ENCODE results near the gene LRRFIP1.

Gene LRRFIP1

DNA sequence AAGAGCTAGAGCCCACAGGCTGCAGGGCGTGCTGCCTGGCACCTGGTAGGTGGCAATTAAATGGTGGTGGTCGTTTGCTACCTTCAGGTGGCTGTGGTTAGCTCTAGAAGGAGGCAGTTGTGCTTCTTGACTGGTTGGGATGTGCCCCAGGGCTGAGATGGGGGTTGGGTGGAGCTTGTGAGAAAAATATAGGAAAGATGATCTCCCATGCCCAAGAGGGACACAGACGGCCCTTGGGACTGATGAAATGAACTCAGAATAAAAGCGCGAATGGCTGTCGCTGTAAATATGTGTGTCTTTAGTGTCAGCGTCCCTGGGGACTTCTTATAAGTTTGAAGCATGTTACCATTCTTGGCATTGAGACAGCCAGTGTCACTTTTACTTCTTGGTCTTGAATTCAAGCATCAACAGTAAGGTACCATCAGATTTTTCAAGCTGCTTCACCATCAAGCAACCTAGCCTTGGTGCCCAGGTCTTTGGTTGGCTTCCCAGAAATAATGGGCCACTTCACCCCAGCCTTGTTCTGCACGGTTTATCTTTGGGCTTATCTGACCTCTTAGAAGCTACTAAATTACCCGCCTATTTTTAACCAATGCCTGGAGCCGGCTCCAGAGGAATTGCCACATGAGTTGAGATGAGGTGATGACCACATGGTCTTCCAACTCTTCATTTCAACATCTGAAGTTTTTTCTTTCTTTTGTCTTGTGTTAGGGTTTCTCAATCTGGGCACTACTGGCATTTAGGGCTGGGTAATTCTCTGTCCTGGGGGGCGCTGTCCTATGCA lies 11.9 kb downstream of the LRRFIP1 start:
- no peak for DNase-seq (ENCODE audit: extremely low read depth in 1 of 2, low read depth in 1 of 2)

DNA sequence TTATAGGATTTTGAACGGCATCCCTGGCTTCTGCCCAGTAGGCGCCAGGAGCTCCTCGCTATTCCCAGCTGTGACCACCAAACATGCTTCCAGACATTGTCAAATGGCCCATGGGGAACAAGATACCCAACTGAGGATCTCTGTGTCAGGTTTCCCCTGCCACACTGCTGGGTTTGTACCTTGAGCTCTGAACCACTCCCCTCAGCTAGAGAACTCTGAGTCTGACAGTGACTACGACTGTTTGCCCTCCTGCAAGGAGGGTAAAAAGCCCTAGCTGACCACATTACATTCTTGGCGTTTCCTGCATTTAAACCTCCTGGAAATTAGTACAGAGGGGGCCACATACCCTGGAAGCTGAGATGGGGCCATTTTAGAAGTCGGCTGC lies 12.4 kb downstream of the LRRFIP1 start:
- DNase-seq (ENCODE audit: extremely low read depth in 1 of 2, low read depth in 1 of 2), result no peak

DNA sequence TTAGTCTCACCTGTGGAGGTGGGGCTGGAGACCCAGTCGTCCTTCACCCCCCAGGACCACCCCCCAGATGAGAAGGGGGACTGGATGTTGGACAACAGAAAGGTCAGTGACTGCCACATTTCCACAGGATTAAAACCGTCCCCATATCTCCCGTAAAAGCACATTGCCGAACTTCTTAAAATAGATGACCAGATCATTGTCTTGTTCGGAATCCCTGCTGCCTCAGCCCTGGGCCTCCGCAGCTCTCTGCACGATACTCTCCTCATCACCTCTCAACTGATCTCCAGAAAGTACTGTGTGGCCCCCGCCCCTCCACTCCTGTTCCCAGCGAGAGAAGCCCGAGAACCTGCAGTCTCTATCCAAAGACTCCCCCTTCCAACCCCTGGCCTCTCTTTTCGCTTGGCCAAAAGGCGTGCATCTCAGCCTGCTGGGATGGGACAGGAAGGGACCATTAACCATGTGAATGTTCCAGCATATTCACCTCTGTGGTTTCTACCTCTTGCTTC lies 13.2 kb downstream of the LRRFIP1 start:
- DNase-seq (ENCODE audit: extremely low read depth in 1 of 2, low read depth in 1 of 2), result no peak

DNA sequence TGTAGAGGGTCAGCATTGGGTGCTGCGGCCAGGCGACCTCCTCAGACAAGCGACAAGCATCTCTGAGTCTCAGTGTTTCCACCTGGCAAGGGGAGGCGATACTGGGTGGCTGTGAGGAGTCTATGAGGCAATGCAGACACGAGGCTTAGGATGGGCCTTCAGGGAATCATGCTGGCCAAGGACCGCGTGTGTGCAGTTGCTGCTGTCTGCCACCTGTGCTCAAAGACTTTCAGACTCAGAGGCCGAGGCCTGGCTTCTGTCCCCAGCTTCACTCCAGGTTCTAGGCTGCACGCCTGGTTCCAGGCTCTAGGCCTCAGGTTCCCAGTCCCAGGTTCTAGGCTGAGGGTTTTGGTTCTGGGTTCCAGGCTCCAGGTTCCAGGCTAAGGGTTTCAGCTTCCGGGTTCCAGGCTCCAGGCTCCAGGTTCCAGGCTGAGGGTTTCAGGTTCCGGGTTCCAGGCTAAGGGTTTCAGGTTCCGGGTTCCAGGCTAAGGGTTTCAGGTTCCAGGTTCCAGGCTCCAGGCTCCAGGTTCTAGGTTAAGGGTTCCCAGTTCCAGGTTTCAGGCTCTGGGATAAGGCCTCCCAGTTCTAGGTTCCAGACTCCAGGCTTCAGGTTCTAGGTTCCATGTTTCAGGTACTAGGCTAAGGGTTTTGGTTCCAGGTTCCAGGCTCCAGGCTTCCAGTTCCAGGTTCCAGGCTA lies 14.8 kb downstream of the LRRFIP1 start:
- DNase-seq (ENCODE audit: extremely low read depth in 1 of 2, low read depth in 1 of 2), result no peak

DNA sequence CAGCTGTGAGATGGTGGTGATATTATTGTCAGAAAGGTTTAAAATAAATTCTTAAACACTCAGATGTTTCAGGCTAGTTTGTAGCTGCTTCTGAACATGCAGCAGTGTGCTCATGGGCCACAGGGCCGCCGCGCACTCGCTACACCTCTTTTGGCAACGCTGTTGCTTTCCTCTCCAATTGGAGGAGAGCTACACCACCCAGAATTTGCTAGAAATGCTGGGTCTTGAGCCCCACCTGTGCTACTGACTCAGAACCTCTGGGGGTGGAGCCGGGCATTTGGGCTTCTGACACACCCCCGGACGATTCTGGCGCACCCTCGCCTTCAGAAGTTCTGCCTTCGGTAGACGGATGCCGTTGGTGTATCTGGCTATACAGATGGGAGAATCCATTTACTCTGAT lies 15.7 kb downstream of the LRRFIP1 start:
- no peak for DNase-seq (ENCODE audit: extremely low read depth in 1 of 2, low read depth in 1 of 2)

DNA sequence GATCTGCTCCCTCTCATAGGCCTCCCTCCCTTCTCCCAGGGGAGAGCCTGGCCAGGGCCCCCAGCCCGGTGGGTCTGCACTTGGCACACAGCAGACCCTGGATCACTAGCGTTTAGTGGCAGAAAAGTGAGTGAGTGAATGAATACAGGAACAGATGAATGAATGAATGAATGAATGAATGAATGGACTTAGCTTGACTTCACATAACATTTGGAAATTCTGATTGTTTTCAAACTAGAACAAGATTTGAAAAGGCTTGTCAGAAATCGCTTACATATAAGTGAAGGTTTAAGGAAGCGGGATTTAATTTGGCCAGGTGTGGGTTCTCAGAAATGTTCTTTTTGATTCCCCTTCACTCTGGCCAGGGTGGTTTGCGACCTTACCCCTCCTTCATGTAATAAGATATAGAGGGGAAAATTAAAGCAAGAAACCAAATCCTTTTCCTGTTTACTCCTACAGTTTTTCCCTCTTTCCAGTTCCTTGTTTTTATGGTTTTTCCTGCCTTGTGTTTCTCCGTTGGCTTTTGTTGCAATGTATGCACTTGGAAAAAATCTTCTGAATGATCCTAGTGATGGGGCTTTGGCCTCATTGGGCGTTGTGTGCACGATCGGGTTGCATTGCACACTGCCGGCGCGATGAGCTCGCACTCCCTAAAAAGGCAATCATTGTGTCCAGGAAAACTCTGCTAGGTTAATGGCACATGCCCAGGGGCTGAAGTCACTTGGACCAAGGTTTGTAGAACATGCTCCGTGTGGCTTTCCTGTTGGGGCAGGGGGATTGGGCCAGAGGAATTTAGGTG lies 16.4 kb downstream of the LRRFIP1 start:
- no peak for DNase-seq (ENCODE audit: extremely low read depth in 1 of 2, low read depth in 1 of 2)

DNA sequence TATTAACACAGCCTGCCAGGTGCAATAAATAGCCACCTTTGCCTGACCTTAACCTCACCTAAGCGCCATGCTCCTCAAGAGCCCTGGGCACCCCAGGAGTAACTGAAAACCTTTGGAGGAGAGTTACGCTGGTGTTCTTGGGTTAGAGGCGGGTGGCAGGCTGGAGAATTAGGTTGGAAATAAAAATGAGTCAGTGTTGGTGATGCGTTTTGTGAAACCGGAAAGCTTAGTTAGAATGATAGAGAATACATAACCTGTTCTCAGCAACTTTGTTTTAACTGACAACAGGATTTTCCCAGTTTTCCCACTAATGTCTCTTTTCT lies 17.0 kb downstream of the LRRFIP1 start:
- no peak for DNase-seq (ENCODE audit: extremely low read depth in 1 of 2, low read depth in 1 of 2)

DNA sequence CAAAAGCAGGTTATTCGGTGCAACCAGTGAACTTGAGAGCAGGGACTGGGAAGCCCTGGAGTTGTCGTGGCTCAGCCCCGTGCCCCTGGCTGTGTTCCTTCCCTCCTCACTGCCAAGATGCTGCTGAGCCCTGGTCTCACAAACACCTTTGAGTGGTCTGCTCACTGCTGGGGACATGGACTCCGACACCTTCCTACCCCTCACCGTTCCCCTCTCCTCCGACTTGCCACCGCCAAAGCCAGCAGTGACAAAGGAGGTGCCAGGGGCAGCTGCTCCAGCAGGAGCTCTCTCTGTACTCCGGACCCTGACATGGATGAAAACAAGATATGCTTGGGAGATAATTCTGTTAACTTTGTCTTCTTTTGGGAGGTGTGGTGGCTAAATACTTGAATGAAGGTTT lies 17.9 kb downstream of the LRRFIP1 start:
- DNase-seq (ENCODE audit: extremely low read depth in 1 of 2, low read depth in 1 of 2), result no peak

DNA sequence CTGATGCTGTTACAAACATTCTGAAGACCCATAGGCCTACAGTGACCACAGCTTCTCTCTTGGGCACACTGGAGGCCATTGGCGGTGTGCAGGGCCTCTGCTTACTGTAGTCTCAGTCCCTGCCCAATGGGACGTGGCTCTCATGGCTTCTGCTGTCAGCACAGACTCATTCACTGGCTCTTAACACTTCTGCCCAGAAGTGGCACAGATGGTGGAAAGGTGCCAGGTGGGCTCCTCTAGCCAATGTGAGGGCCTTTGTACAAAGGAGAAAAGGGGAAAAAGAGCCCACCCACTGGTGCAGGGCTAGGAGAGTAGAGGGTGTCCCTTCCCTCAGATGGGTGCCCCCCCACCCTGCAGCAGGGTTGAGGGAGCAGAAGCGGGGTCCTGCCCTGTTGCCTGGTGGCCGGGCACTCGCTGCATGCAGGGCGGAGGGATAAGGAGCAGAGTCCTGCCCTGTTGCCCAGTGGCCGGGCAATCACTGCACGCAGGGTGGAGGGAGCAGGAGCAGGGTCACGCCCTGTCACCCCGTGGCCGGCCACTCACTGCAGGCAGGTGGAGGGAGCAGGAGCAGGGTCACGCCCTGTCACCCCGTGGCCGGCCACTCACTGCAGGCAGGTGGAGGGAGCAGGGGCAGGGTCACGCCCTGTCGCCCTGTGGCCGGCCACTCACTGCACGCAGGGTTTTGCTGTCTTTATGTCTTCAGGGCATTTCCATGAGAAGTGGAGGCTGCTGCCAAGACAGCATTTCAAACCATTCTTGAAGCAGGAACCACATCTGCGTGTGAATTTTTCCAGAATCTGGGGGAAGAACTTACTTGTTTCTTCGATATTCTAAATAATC lies 20.0 kb downstream of the LRRFIP1 start:
- no peak for DNase-seq (ENCODE audit: extremely low read depth in 1 of 2, low read depth in 1 of 2)

DNA sequence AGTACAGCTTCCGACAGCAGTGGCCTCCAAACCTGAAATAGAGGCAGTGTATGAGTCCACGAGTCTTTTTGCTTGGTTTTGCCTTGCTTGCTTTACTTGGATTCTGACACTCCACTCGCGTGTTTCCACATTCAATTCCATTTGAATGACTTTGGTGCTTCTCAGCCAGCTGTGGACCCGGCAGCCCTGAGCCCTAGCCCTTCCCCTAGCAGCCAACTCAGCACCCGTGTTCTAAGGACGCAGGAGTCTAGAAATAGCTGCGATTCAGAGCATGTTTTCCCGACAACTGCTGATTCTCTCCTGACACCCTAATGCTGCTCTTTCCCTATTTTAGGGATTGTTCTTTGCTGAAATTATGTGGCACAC lies 20.6 kb downstream of the LRRFIP1 start:
- DNase-seq (ENCODE audit: extremely low read depth in 1 of 2, low read depth in 1 of 2), result no peak

DNA sequence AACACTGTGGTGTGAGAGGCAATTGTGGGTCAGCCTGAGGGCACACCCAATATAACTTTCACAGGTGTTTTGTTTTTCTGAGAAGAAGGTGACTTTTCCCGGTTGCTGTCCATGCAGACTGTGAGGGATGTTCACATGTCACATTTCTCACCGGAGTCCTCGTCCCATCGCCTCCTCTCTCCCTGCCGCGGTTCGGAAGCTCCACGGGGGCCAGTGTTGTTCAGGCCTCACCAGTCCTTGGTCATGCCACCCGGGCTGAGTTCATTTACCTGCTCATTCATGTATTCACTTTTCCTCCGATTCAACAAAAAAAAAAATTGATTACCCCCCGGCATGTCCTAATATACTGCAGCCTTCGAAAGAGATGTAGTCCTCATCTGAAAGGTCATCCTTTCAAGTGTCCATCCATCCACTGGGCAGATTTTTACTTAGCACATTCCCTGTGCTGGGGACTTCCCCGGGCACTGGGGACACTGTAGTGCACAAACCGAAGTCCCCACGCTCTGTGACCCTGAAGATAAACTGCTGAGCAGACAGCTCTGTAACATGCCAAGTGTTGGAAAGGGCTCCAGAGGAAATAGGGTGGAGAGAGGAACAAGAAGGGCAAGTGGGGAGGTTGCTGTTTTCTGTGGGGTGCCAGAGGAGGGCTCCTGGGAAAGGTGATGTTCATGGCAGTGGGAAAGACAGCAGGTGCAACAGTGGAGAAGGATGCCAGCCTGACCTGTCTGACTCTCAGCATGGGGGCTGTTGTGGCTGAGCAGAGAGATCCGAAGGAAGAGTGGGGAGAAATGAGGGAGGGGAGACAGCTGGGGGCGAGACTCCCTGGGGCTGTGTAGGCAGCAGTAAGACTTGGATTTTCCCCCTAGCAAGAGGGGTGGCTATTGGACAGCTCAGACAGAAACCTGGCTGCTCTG lies 22.4 kb downstream of the LRRFIP1 start:
- DNase-seq (ENCODE audit: extremely low read depth in 1 of 2, low read depth in 1 of 2), result no peak

DNA sequence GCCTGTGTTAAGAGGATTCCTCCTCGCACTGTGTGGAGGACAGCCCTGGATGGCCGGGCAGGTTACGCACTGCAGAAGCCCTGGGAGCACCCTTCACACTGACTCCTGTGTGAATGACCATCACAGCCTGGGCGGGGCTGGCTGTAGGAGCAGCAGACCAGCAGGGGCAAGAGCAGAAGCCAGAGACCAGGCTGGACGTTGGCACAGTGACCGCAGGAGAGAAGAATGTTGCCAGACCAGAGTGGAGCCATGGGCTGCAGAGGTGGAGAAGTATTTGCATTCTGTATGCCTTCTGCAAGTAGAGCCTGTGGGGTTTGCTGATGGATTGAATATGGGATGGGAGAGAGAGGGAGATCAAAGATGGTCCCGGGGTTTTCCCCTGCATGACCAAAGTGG lies 23.1 kb downstream of the LRRFIP1 start:
- DNase-seq (ENCODE audit: extremely low read depth in 1 of 2, low read depth in 1 of 2), result no peak

DNA sequence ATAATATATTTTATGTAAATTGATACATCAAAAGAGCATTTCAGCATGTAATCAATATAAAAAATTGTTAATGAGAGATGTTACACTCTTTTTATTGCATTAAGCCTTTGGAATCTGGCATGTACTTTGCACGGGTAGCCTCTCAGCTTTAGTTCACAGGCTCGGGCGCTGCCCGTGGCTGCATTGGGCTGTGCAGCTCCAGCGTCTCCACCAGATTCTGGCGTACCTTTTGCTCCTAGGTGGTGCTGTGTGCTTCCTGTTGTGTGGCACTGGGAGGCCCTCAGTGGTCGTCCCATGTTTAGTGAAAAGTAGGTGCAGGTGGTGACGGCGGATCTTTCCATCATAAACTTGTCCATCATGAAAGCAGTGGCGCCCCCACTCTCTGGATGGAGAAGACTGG lies 24.4 kb downstream of the LRRFIP1 start:
- no peak for DNase-seq (ENCODE audit: extremely low read depth in 1 of 2, low read depth in 1 of 2)

DNA sequence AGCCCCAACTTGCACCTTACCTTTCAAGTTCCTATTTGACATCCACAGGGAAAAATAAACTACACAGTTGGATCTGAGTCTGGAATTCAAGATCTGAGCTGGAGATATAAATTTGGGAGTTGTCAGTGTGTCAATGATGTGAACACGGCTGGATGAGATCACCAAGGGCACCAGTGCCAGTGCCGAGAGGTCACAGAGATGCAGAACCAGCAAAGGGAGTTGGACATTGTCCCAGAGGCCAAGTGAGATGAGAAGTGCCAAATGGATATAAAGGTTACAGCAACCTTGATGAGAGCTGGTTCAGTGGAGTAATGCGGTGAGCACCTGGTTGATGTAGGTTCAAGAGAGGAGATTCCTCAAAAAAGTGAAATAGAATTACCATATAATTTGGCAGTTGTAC lies 24.8 kb downstream of the LRRFIP1 start:
- no peak for DNase-seq (ENCODE audit: extremely low read depth in 1 of 2, low read depth in 1 of 2)

DNA sequence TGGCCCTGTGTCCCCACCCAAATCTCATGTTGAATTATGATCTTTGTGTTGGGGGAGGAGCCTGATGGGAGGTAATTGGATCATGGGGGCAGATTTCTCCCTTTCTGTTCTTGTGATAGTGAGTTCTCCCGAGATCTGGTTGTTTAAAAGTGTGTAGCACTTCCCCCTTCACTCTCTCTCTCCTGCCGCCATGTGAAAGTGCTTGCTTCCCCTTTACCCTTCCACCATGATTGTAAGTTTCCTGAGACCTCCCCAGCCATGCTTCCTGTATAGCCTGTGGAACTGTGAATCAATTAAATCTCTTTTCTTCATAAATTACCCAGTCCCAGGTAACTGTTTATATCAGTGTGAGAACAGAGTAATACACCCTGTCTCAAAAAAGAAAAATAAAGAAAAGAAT lies 25.5 kb downstream of the LRRFIP1 start:
- DNase-seq (ENCODE audit: extremely low read depth in 1 of 2, low read depth in 1 of 2), result no peak

DNA sequence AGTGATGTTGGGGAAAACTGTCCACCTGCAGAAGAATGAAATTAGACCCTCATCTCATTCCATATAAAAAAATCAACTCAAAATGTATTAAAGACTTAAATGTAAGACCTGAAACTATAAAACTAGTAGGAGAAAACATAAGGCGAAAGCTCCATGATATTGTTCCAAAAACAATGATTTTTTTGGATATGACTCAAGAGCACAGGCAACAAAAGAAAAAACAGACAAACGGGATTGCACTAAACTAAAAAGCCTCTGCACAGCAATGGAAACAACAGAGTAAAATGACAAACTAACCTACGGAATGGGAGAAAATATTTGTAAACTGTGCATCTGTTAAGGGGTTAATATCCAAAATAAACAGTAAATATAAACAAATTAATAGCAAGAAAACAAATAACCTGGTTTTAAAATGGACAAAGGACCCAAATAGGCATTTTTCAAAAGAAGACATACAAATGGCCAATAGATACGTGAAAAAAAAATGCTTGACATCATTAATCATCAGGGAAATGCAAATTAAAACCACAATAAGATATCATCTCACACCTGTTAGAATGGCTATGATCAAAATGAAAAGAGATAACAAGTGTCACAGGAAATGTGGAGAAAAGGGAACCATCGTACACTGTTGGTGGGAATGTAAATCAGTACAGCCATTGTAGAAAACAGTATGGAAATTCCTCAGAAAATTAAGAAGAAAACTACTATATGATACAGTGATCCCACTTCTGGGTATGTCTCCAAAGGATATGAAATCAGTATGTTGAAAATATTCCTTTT lies 26.6 kb downstream of the LRRFIP1 start:
- no peak for DNase-seq (ENCODE audit: extremely low read depth in 1 of 2, low read depth in 1 of 2)

DNA sequence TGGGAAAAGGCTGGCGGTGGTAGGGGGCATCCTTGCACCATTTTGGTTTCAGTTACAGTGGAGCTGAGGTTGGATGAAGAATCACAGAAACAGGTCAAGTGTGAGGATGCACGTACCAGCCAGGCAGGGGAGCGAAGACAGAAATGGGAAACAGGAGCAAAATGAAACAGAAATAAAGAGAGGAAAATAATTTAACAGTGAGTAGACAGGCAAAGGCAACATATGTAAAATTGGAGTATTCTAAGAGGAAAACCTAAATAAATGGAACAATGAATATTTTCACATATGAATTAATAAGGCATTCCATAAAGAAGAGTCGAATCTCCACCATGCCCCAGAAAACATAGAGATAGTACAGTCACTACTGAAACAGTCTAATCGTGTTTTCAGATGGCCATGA lies 29.7 kb downstream of the LRRFIP1 start:
- no peak for DNase-seq (ENCODE audit: extremely low read depth in 1 of 2, low read depth in 1 of 2)

DNA sequence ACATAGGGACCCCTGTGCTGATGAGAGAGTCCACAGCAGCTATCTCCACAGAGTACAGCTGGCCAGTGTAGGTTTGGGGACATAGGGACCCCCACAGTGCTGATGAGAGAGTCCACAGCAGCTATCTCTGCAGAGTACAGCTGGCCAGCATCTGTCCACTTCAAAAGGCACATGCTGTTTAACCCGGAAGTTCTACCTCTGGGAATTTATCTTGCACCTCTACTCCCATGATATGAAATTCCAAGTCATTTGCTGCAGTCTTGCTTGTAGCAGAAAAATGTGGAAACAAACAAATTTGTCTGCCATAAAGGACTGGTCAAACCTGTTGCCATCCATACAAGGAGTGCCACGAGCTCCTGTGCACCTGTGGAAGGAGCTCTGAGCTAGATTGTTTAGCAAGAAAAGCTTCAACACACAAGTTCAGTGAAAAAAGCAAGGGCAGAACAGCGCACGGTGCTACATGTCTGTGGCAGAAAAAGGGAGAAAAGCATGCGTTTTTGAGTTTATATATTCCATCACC lies 33.1 kb downstream of the LRRFIP1 start:
- no peak for DNase-seq (ENCODE audit: extremely low read depth in 1 of 2, low read depth in 1 of 2)

DNA sequence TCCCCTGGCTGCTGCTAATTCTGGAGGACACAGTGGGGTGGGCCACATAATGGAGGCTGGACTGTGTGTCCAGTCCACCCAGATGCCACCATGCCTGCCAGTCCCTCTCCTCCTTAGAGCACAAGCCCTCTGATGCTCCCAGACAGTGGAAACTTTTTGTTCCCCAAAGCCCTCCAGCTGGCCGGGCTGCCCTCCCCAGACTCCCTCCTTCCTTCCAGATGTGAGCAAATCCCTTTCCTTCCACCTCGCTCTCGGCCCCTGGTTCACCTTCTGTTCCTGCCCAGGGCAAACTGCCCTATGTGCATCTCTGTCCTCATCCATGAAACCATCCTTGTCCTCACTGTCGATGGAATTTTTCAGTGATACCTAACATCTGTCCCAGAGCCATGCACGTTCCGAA lies 33.9 kb downstream of the LRRFIP1 start:
- DNase-seq (ENCODE audit: extremely low read depth in 1 of 2, low read depth in 1 of 2), result no peak
